GM21619 (cell line): Measurements from ENCODE around the gene CLEC1A.
"Not testable (repeated sequence)": the region's sequence is repeated elsewhere in the genome, so short reads cannot be mapped to it uniquely, and the experiment has no call there.

Experiments
- ATAC-seq: cut with Tn5 transposase; IDR thresholded peaks from one replicate; pipeline ENCODE4 v1.9.1; 2021; ENCODE audit not compliant: unreplicated experiment

Gene CLEC1A

DNA sequence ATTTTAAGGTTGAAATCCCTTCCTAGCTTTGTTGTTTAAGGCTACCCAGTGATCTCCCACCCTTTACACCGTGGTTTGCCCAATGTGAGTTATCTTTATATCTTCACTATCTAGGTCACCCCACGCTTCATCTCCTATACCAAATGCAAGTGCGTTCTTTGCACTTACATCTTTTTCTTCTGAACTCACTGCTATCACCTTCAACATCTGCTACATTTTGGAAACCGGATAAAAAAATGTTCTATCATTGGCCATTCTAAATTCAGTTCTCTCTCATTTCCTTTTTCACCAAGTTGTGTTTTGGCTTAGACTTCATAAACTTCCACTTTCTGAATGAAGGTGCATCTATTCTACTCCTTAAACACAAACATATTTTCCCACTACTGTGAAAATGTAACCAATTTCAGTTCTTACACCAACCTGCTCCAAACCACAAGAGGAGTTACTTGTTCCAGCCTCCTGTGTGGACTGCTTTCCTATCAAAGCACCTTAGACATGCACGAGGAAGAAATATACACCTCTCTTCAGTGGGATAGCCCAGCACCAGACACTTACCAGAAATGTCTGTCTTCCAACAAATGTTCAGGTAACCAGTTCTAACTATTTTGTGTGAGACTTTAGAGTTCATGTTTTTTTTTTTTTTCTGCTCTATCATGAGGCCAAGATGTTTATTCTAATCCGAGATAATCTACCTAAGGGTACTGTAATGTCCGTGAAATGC, 46.4 kb downstream of the CLEC1A start:
- no peak for ATAC-seq

DNA sequence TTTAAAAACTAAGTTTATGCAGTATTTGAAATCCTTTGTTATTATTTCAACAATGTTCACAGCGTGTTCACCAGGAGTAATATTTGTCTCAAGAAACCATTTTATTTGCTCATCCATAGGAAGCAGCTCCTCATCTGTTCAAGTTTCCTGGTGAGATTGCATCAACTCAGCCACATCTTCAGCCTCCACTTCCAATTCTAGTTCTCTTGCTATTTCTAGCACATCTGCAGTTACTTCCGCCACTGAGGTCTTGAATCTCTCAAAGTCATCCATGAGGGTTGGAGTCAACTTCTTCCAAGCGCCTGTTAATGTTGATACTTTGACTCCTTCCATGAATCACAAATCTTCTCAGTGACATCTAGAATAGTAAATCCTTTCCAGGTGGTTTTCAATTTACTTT, 50.3 kb downstream of the CLEC1A start:
- ATAC-seq: no peak

DNA sequence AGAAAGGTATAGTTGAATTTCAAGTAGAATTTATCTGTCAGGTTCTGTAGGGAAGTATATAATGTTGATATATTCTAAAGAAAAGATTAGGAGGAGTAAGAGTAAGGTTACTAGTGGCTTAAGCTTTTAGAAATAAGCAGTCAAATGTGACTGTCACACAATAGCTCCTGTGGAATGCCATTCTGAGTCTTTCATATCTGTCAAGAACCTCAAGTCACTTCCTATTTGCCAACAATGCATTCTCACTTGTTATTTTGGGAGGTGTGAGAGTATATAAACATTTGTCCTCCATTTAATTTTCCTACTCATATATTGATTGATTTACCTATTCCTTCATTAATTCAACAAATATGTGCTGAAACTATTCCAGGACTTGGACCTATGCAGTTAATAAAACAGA, 56.6 kb downstream of the CLEC1A start:
- no peak for ATAC-seq

- ATAC-seq: no peak
Measured at GRCh38 chr12:10033783-10034545, 64.8 kb downstream of the CLEC1A start.

- no peak for ATAC-seq
Measured at GRCh38 chr12:10031771-10032175, 67.0 kb downstream of the CLEC1A start.

DNA sequence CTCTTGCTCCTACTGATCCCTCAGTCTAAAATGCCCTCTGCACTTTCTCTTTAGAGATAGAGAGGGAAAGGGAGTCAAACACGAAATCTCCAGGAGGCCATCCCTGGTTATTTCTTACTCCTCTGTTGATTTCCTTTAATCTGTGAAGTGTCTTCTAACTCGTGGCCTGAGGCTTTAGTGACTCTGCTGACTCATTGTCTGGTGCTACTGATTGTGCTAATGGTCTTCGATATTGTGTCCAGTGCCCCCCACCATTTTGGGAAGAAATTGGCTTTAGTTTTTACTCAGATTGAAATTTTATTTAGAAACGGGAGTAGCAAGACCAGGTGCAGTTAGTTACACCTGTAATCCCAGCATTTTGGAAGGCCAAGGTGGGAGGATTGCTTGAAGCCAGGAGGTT, 67.5 kb downstream of the CLEC1A start:
- ATAC-seq: no peak

DNA sequence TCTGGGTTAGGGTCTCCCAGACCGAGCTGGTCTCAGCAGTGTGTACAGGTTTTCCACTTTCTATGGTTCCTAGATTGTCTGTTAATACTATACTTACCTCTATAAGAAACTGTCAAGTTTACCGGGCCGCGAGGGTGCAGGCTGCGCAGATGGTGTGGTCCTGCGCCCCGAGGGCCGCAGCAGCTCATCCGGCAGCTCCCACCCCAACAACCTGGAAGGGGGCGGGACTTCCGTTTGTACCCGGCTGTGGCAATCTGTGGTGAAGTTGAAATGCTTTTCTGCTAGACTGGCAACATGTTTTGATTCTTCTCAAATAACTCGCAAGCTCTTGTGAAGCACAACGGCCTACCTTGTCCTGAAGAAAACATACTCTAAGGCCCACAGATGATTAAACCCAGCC, 68.3 kb downstream of the CLEC1A start, which contains the start of gene CLEC9A:
Gene CLEC9A (plus strand): TSS at position 237 of the 400 bp plus-strand sequence. CDS start 22,006 bp downstream, outside the sequence.
- no peak for ATAC-seq

DNA sequence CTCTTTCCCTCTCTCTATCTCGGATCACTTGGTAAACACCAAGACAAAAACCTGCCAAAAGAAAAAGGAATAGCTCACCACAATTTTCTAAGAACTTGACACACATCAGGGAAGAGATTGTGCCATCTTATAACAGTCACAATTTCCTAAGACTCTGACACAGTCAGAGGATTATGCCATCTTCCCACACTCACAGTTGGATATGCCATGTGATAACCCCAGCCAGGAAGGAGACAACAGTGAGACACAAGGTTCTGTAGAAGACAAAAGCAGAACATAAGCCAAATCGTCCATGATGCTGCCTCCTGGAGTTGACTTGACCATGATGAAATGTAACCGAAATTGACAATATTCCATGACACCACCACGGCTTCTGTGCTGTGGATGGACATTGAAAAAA, 71.1 kb downstream of the CLEC1A start:
- ATAC-seq: no peak

DNA sequence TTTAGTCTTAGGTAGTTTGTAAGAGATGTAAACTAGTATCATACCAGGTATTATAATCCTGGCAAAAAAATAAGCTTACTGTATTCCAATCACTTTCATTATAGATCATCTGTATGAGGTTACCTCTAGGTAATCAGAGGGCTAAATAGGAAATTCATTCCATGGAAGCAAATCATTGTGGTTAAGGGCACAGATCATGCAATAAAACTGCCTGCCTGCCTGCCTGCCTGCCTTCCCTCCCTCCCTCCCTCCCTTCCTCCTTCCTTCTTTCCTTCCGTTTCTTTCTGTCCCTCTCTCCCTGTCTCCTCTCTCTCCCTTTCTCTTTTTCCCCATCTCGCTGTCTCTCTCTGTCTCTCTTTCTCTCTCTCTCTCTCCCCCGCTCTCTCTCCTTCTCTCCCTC, 71.5 kb downstream of the CLEC1A start:
- no peak for ATAC-seq

DNA sequence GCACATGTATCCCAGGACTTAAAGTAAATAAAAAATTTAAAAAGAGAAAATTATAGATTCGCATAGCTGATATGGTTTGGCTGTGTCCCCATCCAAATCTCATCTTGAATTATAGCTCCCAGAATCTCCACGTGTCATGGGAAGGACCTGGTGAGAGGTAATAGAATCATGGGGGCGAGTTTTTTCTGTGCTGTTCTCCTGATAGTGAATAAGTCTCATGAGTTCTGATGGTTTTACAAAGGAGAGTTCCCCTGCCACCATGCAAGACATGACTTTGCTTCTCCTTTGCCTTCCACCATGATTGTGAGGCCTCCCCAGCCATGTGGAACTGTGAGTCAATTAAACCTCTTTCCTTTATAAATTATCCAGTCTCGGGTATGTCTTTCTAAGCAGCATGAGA, 72.1 kb downstream of the CLEC1A start:
- ATAC-seq: not testable (repeated sequence)

DNA sequence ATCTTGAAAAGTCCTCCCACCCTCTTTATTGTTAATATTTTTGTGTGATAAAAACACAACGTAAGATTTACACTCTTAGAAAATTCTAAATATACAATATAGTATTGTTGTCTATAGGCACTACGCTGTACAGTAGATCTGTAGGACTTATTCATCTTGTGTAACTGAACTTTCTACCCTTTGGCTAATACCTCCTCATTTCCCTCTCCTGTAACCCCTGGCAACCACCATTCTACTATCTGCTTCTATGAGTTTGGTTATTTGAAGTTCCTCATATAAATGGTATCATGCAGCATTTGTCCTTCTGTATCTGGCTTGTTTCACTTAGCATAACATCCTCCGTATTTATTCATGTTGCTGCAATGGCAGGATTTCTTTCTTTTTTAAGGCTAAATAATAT, 73.5 kb downstream of the CLEC1A start:
- ATAC-seq: no peak

- no peak for ATAC-seq
Measured at GRCh38 chr12:10021342-10021741, 77.4 kb downstream of the CLEC1A start.
